PC-3 (cell line): ENCODE results near the gene GRIP1. TPM values are rescaled to one million over a fixed set of nuclear protein-coding genes. Genes with fewer than 3 reads are reported as not detected.

Source experiments
- ATAC-seq: fragments of 200-7000 bp; cut with Tn5 transposase; 2 replicates; pipeline ENCODE4 v1.9.1; 2020; ENCODE audit warnings: mild to moderate bottlenecking, moderate library complexity
- BruUV-seq: library from RNA; stranded (reverse); fragments of 400-500 nt; replicated peaks from 2 replicates; lab custom pipeline; 2021; lab: Mats Ljungman, UMichigan
- CTCF ChIA-PET: fragments of 300-600 bp; sonication (Branson Sonifier 250); formaldehyde crosslinking; loops from one replicate; lab custom pipeline; 2022; ENCODE audit warnings: antibody characterized with exemption; lab: Charles Lee
- POLR2A ChIA-PET: fragments of 300-600 bp; sonication (Branson Sonifier 250); formaldehyde crosslinking; loops from one replicate; lab custom pipeline; 2022; ENCODE audit warnings: antibody characterized with exemption; ENCODE audit not compliant: unreplicated experiment; lab: Charles Lee
- DNase-seq: peaks from one replicate; pipeline ENCODE4 v3.0.0-alpha.2; 2015
- H2AFZ ChIP-seq: fragments of 300-600 bp; sonication (generic); 2 replicates; pipeline ENCODE4 v1.6.0; 2016; ENCODE audit warnings: antibody characterized with exemption, low read length
- H3F3A ChIP-seq: fragments of 300-600 bp; sonication (generic); one replicate; pipeline ENCODE4 v1.6.0; 2017; ENCODE audit warnings: antibody characterized with exemption, low read length, control low read depth, mild to moderate bottlenecking; ENCODE audit not compliant: unreplicated experiment
- H3K27ac ChIP-seq: fragments of 300-600 bp; sonication (generic); 2 replicates; pipeline ENCODE4 v1.5.1; 2016; ENCODE audit warnings: mild to moderate bottlenecking, low read length
- H3K27me3 ChIP-seq: fragments of 300-600 bp; sonication (generic); 2 replicates; pipeline ENCODE4 v1.6.1; 2016; ENCODE audit warnings: low read length, mixed read lengths
- H3K36me3 ChIP-seq: fragments of 300-600 bp; sonication (generic); 2 replicates; pipeline ENCODE4 v1.6.1; 2016; ENCODE audit warnings: low read depth, mixed run types, low read length, mixed read lengths
- H3K4me1 ChIP-seq: fragments of 300-600 bp; sonication (generic); 2 replicates; pipeline ENCODE4 v1.5.1; 2016; ENCODE audit warnings: low read length; ENCODE audit not compliant: insufficient read depth
- H3K4me2 ChIP-seq: fragments of 300-600 bp; sonication (generic); 2 replicates; pipeline ENCODE4 v1.6.0; 2016; ENCODE audit warnings: low read length
- H3K4me3 ChIP-seq: fragments of 300-600 bp; sonication (generic); 2 replicates; pipeline ENCODE4 v1.5.1; 2016; ENCODE audit warnings: mild to moderate bottlenecking, low read length, mixed read lengths
- H3K79me2 ChIP-seq: fragments of 300-600 bp; sonication (generic); 2 replicates; pipeline ENCODE4 v1.6.1; 2017; ENCODE audit warnings: low read length, mixed read lengths
- H3K9ac ChIP-seq: fragments of 300-600 bp; sonication (generic); 2 replicates; pipeline ENCODE4 v1.6.0; 2016; ENCODE audit warnings: mild to moderate bottlenecking, low read length
- H3K9me2 ChIP-seq: fragments of 300-600 bp; sonication (generic); replicated peaks from 2 replicates; pipeline ENCODE4 v1.6.1; 2016; ENCODE audit warnings: mixed run types, low read length, mixed read lengths
- H3K9me3 ChIP-seq: fragments of 300-600 bp; sonication (generic); 2 replicates; pipeline ENCODE4 v1.6.1; 2016; ENCODE audit warnings: low read length, mixed read lengths
- H4K20me1 ChIP-seq: fragments of 300-600 bp; sonication (generic); 2 replicates; pipeline ENCODE4 v1.6.1; 2016; ENCODE audit warnings: low read length, mixed read lengths
- EZH2 ChIP-seq: fragments of 300-600 bp; sonication (generic); IDR thresholded peaks from one replicate; pipeline ENCODE4 v1.6.1; 2017; ENCODE audit warnings: antibody characterized with exemption, mild to moderate bottlenecking, low read length; ENCODE audit not compliant: unreplicated experiment
- EZH2phosphoT487 ChIP-seq: fragments of 300-600 bp; sonication (generic); IDR thresholded peaks from 2 replicates; pipeline ENCODE4 v1.6.1; 2018; ENCODE audit warnings: mild to moderate bottlenecking, antibody characterized with exemption, low read length, borderline replicate concordance
- intact Hi-C: fragments of 100-400 bp; cut with micrococcal nuclease; formaldehyde crosslinking; loops from 2 replicates; pipeline ENCODE4 v1.9.0; 2023
- total RNA-seq: library from RNA; depleted of rRNA; stranded (reverse); fragments of >200 nt; gene quantifications from 2 replicates; pipeline ENCODE4 v1.2.3, GENCODE V29; 2014
- TF ChIP-seq, protein P1 (sequence below): fragments of 300-600 bp; sonication (generic); conservative IDR thresholded peaks from 2 replicates; pipeline ENCODE4 v1.5.1; 2017; ENCODE audit warnings: antibody characterized with exemption, low read depth, mild to moderate bottlenecking, low read length

The GRIP1 gene
- total RNA-seq, 1 experiment from 2014 or later: 2.0 TPM

DNA sequence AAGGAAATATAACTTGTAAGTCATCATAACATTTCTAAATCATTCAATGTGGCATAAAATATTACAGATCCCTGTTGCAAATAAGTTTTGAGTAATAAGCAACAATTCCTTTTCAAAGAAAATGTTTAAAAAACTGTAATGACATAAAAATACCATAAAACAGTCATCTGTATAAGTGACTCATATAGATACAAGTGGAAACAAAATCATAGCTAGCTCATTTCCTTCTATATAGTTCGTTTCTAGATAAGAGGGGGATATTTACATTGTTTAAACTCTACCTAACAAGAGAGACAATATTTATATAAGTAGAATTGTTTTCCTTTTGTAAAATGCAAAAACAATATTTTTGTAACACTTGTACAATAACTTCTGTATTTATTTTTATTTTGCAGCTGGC, 148.9 kb downstream of the GRIP1 start:
- BruUV-seq: no TSS peak
- no peaks in the 10 kb centered on the region for H3K9me3 ChIP-seq
- H3K9me2 ChIP-seq: no peaks in the 10 kb centered on the region
- no peak overlapping the region for H3K4me3 ChIP-seq
- POLR2A ChIA-PET: no interaction called here
- DNase-seq: peak; percentile 17
- CTCF ChIA-PET: no interaction called here
- H3K9ac ChIP-seq: no peak overlapping the region
- no peak overlapping the region for H2AFZ ChIP-seq
- H3K27ac ChIP-seq: no peak overlapping the region
- H3K36me3 ChIP-seq: no peaks in the 10 kb centered on the region
- H4K20me1 ChIP-seq: no peaks in the 10 kb centered on the region
- no peaks in the 10 kb centered on the region for H3K27me3 ChIP-seq
- intact Hi-C loops: no loop called here
- no peaks in the 10 kb centered on the region for H3F3A ChIP-seq
- H3K4me2 ChIP-seq: no peak overlapping the region
- peak; percentile 57; the same call in 1 of the 2 replicates for ATAC-seq
- no peaks in the 10 kb centered on the region for H3K4me1 ChIP-seq
- no peaks in the 10 kb centered on the region for H3K79me2 ChIP-seq
- no peak for TF ChIP-seq EZH2phosphoT487
- TF ChIP-seq, protein P1, sequence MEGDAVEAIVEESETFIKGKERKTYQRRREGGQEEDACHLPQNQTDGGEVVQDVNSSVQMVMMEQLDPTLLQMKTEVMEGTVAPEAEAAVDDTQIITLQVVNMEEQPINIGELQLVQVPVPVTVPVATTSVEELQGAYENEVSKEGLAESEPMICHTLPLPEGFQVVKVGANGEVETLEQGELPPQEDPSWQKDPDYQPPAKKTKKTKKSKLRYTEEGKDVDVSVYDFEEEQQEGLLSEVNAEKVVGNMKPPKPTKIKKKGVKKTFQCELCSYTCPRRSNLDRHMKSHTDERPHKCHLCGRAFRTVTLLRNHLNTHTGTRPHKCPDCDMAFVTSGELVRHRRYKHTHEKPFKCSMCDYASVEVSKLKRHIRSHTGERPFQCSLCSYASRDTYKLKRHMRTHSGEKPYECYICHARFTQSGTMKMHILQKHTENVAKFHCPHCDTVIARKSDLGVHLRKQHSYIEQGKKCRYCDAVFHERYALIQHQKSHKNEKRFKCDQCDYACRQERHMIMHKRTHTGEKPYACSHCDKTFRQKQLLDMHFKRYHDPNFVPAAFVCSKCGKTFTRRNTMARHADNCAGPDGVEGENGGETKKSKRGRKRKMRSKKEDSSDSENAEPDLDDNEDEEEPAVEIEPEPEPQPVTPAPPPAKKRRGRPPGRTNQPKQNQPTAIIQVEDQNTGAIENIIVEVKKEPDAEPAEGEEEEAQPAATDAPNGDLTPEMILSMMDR: no peak
- no peak for TF ChIP-seq EZH2

DNA sequence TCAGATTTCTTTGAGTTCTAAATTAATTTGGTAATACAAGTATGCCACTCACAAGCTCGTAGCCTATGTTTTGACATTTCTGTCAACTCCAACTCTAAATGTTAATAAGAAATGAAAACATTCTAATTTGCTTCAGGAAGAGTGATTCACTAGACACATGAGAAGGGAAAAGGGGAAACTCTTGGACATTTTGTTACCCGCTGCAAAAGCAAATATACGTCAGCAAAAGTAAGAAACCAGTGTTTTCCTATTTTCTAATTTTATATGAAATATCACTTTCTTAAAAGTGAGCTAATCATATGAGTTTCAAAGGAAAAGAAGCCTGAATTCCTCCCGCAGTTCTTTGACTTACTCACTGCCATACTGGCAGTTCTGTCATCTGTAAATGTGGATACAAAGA, 162.3 kb downstream of the GRIP1 start:
- intact Hi-C loops: no loop called here
- TF ChIP-seq, protein P1: no peak
- TF ChIP-seq EZH2 (no peak), EZH2phosphoT487 (no peak)
- H3K27ac ChIP-seq: no peak overlapping the region
- H3K27me3 ChIP-seq: no peaks in the 10 kb centered on the region
- no peaks in the 10 kb centered on the region for H3K4me1 ChIP-seq
- BruUV-seq: no TSS peak
- H3K9ac ChIP-seq: no peak overlapping the region
- H3K4me3 ChIP-seq: no peak overlapping the region
- ATAC-seq (no peak), DNase-seq (no peak)
- H3F3A ChIP-seq: no peaks in the 10 kb centered on the region
- CTCF ChIA-PET: no interaction called here
- no peaks in the 10 kb centered on the region for H4K20me1 ChIP-seq
- no peaks in the 10 kb centered on the region for H3K36me3 ChIP-seq
- H3K9me3 ChIP-seq: no peaks in the 10 kb centered on the region
- H3K9me2 ChIP-seq: no peaks in the 10 kb centered on the region
- H3K79me2 ChIP-seq: no peaks in the 10 kb centered on the region
- H3K4me2 ChIP-seq: no peak overlapping the region
- no peak overlapping the region for H2AFZ ChIP-seq
- POLR2A ChIA-PET: no interaction called here

DNA sequence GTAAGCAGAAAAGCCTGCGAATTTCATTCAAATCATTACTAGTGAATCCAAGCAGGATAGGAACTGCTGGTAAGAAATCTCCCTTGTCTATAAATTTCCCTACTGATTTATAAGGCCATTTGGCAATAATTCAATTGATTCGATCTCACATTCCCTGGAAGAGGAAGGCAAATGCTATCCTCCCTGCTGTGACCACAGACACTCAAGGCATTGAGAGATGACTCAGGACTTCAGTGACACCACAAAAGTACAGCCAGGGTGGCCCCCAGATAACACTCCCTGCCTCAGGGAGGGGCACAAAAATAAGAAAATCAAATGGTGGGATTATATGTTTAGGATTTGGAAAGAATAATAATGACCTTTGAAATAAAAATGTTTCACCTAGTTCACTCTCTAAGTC, 162.7 kb downstream of the GRIP1 start:
- no peaks in the 10 kb centered on the region for H3K9me3 ChIP-seq
- no peak overlapping the region for H3K9ac ChIP-seq
- H3K79me2 ChIP-seq: no peaks in the 10 kb centered on the region
- no peaks in the 10 kb centered on the region for H3F3A ChIP-seq
- no TSS peak for BruUV-seq
- TF ChIP-seq EZH2phosphoT487 (no peak), EZH2 (no peak)
- TF ChIP-seq, protein P1: no peak
- POLR2A ChIA-PET: no interaction called here
- no peaks in the 10 kb centered on the region for H4K20me1 ChIP-seq
- no peak overlapping the region for H2AFZ ChIP-seq
- H3K36me3 ChIP-seq: no peaks in the 10 kb centered on the region
- no peak overlapping the region for H3K4me3 ChIP-seq
- H3K9me2 ChIP-seq: no peaks in the 10 kb centered on the region
- no peak overlapping the region for H3K27ac ChIP-seq
- no peak for ATAC-seq
- DNase-seq: no peak
- intact Hi-C loops: no loop called here
- no peaks in the 10 kb centered on the region for H3K4me1 ChIP-seq
- no peak overlapping the region for H3K4me2 ChIP-seq
- H3K27me3 ChIP-seq: no peaks in the 10 kb centered on the region
- CTCF ChIA-PET: no interaction called here
